Measurements from ENCODE around the gene DAAM2. TPM values are rescaled to one million over a fixed set of nuclear protein-coding genes. Genes with fewer than 3 reads are reported as not detected.
A peak's percentile ranks its signal among the peaks of the same experiment; 100 is the strongest.

DAAM2 gene
- polyA plus RNA-seq, 1 of the 3 experiments (the other 2 are of a cell fraction): 0.20 TPM

- TF ChIP-seq, protein P1, sequence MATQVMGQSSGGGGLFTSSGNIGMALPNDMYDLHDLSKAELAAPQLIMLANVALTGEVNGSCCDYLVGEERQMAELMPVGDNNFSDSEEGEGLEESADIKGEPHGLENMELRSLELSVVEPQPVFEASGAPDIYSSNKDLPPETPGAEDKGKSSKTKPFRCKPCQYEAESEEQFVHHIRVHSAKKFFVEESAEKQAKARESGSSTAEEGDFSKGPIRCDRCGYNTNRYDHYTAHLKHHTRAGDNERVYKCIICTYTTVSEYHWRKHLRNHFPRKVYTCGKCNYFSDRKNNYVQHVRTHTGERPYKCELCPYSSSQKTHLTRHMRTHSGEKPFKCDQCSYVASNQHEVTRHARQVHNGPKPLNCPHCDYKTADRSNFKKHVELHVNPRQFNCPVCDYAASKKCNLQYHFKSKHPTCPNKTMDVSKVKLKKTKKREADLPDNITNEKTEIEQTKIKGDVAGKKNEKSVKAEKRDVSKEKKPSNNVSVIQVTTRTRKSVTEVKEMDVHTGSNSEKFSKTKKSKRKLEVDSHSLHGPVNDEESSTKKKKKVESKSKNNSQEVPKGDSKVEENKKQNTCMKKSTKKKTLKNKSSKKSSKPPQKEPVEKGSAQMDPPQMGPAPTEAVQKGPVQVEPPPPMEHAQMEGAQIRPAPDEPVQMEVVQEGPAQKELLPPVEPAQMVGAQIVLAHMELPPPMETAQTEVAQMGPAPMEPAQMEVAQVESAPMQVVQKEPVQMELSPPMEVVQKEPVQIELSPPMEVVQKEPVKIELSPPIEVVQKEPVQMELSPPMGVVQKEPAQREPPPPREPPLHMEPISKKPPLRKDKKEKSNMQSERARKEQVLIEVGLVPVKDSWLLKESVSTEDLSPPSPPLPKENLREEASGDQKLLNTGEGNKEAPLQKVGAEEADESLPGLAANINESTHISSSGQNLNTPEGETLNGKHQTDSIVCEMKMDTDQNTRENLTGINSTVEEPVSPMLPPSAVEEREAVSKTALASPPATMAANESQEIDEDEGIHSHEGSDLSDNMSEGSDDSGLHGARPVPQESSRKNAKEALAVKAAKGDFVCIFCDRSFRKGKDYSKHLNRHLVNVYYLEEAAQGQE (IDR thresholded peaks at IDR 0.05; ENCODE audit: low read depth, low read length): no peak
- no peak for TF ChIP-seq RAD21 (IDR thresholded peaks at IDR 0.05; ENCODE audit: low read length)
- no peak for TF ChIP-seq YY1 (IDR thresholded peaks at IDR 0.05; ENCODE audit: low read depth)
These were observed 99.8 kb downstream of the DAAM2 start (continued) for GRCh38 chr6:39891976-39892375.

- H3K79me2 ChIP-seq (ENCODE audit: insufficient read depth): no peaks in the 10 kb centered on the region
- peak; percentile 85 for DNase-seq
- H4K20me1 ChIP-seq (ENCODE audit: insufficient read depth): no peaks in the 10 kb centered on the region
- 26% methylated on average over 2 of the region's 2 CpGs for WGBS (ENCODE audit: low lambda C conversion rate)
- H3K36me3 ChIP-seq (replicated peaks in 1 of 2; ENCODE audit: control insufficient read depth in 1 of 2, insufficient read depth in 2 of 2, low read length in 1 of 2): no peaks in the 10 kb centered on the region
- no peak overlapping the region for H3K4me3 ChIP-seq (ENCODE audit: low read depth in 2 of 2, low read length in 1 of 2)
- no peaks in the 10 kb centered on the region for H3K9me3 ChIP-seq
- H3K27ac ChIP-seq (ENCODE audit: low read depth in 2 of 2, low read length in 1 of 2): no peak overlapping the region
- H3K4me2 ChIP-seq: no peak overlapping the region
- no peak for TF ChIP-seq CHD2 (IDR thresholded peaks at IDR 0.05; ENCODE audit: low read length, partially characterized antibody)
- TF ChIP-seq MAX (IDR thresholded peaks at IDR 0.05; ENCODE audit: low read depth): no peak
- no peak for TF ChIP-seq NRF1 (IDR thresholded peaks at IDR 0.05; ENCODE audit: low read depth, low read length)
- peak; percentile 89 for TF ChIP-seq RAD21 (IDR thresholded peaks at IDR 0.05; ENCODE audit: low read length)
- TF ChIP-seq CTCF (IDR thresholded peaks at IDR 0.05): peak; percentile 72
- TF ChIP-seq EP300 (IDR thresholded peaks at IDR 0.05; ENCODE audit: borderline replicate concordance in 1 of 2, low read depth in 1 of 2, low read length in 1 of 2): no peak
- TF ChIP-seq SMC3 (IDR thresholded peaks at IDR 0.05; ENCODE audit: low read depth, low read length): peak; percentile 96
- POLR2A ChIA-PET: no interaction called here
- H3K9me2 ChIP-seq: no peaks in the 10 kb centered on the region
- peaks cover 0 to 7% of the 10 kb centered on the region in 2 experiments; a peak in 1 of 4 replicates for H3K4me1 ChIP-seq (ENCODE audit: control insufficient read depth in 1 of 2, insufficient read depth in 2 of 2, low read depth in 1 of 2, low read length in 1 of 2)
- no peaks in the 10 kb centered on the region for H3K27me3 ChIP-seq (ENCODE audit: insufficient read depth)
- CTCF ChIA-PET: interaction anchor here (0.5 to 7.2 kb wide), 24 partner anchors 13 to 552 kb away, joined by 3 to 69 read pairs (median 4); partner anchors contain the start of genes DAAM2 and KIF6
- H3F3A ChIP-seq (replicated peaks; ENCODE audit: insufficient read depth): no peaks in the 10 kb centered on the region
- no peak overlapping the region for H2AFZ ChIP-seq (ENCODE audit: low read depth)
- H3K9ac ChIP-seq: no peak overlapping the region
These were observed 100.4 kb downstream of the DAAM2 start for GRCh38 chr6:39892490-39893129.
